Esophagus (tissue), 2 donors: ENCODE data around the gene COASY. TPM values are rescaled to one million over a fixed set of nuclear protein-coding genes. Genes with fewer than 3 reads are reported as not detected.
"Not testable (repeated sequence)": the region's sequence is repeated elsewhere in the genome, so short reads cannot be mapped to it uniquely, and the experiment has no call there.

ENCODE experiments used
- H3K27ac ChIP-seq, 2 donors: one replicate each; pipeline ENCODE4 v1.5.1; 2013; ENCODE audit warnings: low read depth in 2 of 2, mild to moderate bottlenecking in 2 of 2, inconsistent platforms in 1 of 2, low read length in 1 of 2, moderate library complexity in 1 of 2
- H3K27me3 ChIP-seq, 2 donors: one replicate each; pipeline ENCODE4 v1.6.1; 2013; ENCODE audit warnings: low read length in 2 of 2, control low read depth in 1 of 2, mild to moderate bottlenecking in 1 of 2; ENCODE audit not compliant: insufficient read depth in 2 of 2, control insufficient read depth in 1 of 2
- H3K36me3 ChIP-seq, 2 donors: one replicate each; pipeline ENCODE4 v1.6.1; 2013; ENCODE audit warnings: low read length in 1 of 2; ENCODE audit not compliant: control insufficient read depth in 2 of 2, insufficient read depth in 2 of 2
- H3K4me1 ChIP-seq, 2 donors: one replicate each; pipeline ENCODE4 v1.6.1; 2013; ENCODE audit warnings: low read length in 1 of 2; ENCODE audit not compliant: control insufficient read depth in 2 of 2, insufficient read depth in 2 of 2
- H3K4me3 ChIP-seq, 2 donors: one replicate each; pipeline ENCODE4 v1.5.1; 2013; ENCODE audit warnings: low read length in 2 of 2, mild to moderate bottlenecking in 2 of 2, low read depth in 1 of 2, moderate library complexity in 1 of 2
- H3K9me3 ChIP-seq, 2 donors: one replicate each; pipeline ENCODE4 v1.6.1; 2013; ENCODE audit warnings: mild to moderate bottlenecking in 2 of 2, low read depth in 1 of 2, low read length in 1 of 2, moderate library complexity in 1 of 2; ENCODE audit not compliant: control insufficient read depth in 2 of 2, insufficient read depth in 1 of 2
- WGBS, 2 donors: extraction: QIAGEN DNeasy Blood & Tissue Kit; methylation state at CpG; one replicate each; pipeline ENCODE4 v1.1.7; 2013; 5-methylcytosine and 5-hydroxymethylcytosine counted together
- polyA plus RNA-seq, 2 donors: library from polyadenylated mRNA; stranded (reverse); fragments of 200-250 nt; gene quantifications; one replicate each; pipeline ENCODE4 v1.2.3, GENCODE V29; 2013
- donor health status: healthy with polysubstance abuse.
- donor health status: Bipolar disorder and iron deficiency.

COASY gene
- polyA plus RNA-seq, 2 donors = 58.2 to 62.1 TPM

GRCh38 chr17:42548070-42548837, 13.7 kb upstream of the COASY start:
- no peak overlapping the region for H3K27ac ChIP-seq
- no peaks in the 10 kb centered on the region for H3K9me3 ChIP-seq
- 14 to 15% methylated on average over 66 to 73 of the region's 74 CpGs for WGBS, 2 donors
- peak overlapping the region; percentile 49 to 54 for H3K4me3 ChIP-seq
- H3K36me3 ChIP-seq = peaks cover 0 to 9% of the 10 kb centered on the region in 2 donors
- H3K27me3 ChIP-seq = no peaks in the 10 kb centered on the region
- H3K4me1 ChIP-seq = peaks cover 5 to 13% of the 10 kb centered on the region in 2 donors

DNA sequence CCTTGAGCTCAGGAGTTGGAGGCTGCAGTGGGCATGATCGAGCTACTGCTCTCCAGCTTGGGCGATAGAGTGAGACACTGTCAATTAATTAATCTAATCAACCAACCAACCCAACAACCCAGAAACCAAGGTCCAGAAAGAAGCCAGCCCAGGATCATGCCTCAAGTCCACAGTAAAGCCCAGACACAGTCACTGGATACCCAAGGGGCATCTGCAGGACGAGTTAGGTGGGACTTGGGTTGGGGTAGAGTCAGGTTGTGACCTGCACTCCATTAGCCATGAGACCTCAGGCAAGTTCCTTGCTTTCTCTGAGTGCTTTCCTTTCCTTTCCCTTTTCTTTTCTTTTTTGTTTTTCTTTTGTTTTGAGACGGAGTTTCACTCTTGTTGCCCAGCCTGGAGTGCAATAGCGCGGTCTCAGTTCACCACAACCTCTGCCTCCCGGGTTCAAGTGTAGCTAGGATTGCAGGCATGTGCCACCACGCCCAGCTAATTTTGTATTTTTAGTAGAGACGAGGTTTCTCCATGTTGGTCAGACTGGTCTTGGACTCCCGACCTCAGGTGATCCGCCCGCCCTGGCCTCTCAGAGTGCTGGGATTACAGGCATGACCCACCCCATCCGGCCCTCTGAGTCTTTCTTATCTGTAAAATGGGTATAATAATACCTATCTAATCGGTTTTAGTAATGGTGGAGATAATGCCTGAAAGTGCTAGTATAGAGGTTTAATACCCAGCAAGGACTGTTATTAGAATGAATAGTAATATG, 12.8 kb upstream of the COASY start:
- H3K36me3 ChIP-seq = no peaks in the 10 kb centered on the region

GRCh38 chr17:42552736-42553135, 9.2 kb upstream of the COASY start, which contains the start of gene HSD17B1:
HSD17B1 (plus strand) TSS chr17:42552923; CDS start chr17:42552934, 11 bp downstream.
- H3K27me3 ChIP-seq, H3K36me3 ChIP-seq, H3K9me3 ChIP-seq: not testable (repeated sequence)
- WGBS, 2 donors = 80 to 83% methylated on average over 14 to 15 of the region's 15 CpGs
- Histone ChIP-seq H3K4me1 (peaks cover 5 to 16% of the 10 kb centered on the region in 2 donors), H3K27ac (peak within 1 kb of the TSS; percentile 94 to 95), H3K4me3 (peak within 1 kb of the TSS; percentile 79 to 88)

More for the DNA sequence above, 12.8 kb upstream of the COASY start:
- 66 to 68% methylated on average over 14 of the region's 14 CpGs for WGBS, 2 donors
- H3K9me3 ChIP-seq = no peaks in the 10 kb centered on the region
- H3K27ac ChIP-seq = no peak overlapping the region
- peaks cover 5 to 16% of the 10 kb centered on the region in 2 donors for H3K4me1 ChIP-seq
- H3K27me3 ChIP-seq = no peaks in the 10 kb centered on the region
- no peak overlapping the region for H3K4me3 ChIP-seq

GRCh38 chr17:42553161-42553818, 8.7 kb upstream of the COASY start:
- Histone ChIP-seq H3K9me3 (no peaks in the 10 kb centered on the region), H3K4me3 (peak overlapping the region; percentile 79 to 88), H3K36me3 (no peaks in the 10 kb centered on the region), H3K27ac (peak overlapping the region; percentile 94 to 95), H3K4me1 (peaks cover 2 to 12% of the 10 kb centered on the region in 2 donors), H3K27me3 (no peaks in the 10 kb centered on the region)
- WGBS, 2 donors = 50 to 67% methylated on average over 44 to 45 of the region's 45 CpGs

DNA sequence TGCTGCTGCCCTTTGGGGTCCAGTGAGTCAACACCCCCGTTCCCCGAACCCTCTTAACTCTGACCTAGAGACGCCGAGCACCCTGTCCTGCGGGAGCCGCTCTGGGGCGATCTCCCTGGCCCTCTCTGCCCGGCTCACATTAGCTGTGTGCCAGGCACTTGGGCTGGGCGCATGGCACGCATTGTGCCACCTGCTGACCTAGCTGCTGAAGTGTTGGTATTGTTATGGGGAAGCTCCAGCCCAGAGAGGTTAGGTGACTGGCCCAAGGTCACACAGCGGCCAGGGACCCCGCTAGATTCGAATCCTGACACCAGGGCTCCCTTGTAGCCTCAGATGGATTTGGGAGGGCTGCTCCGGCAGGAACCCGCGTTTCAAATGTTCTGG, 8.1 kb upstream of the COASY start:
- Histone ChIP-seq H3K27ac (peak overlapping the region; percentile 94 to 95), H3K4me1 (peaks cover 0 to 12% of the 10 kb centered on the region in 2 donors), H3K9me3 (no peaks in the 10 kb centered on the region), H3K4me3 (peak overlapping the region; percentile 79 to 88), H3K36me3 (no peaks in the 10 kb centered on the region), H3K27me3 (no peaks in the 10 kb centered on the region)
- WGBS, 2 donors = 34 to 39% methylated on average over 16 of the region's 16 CpGs

- peaks cover 0 to 10% of the 10 kb centered on the region in 2 donors for H3K4me1 ChIP-seq
- no peaks in the 10 kb centered on the region for H3K36me3 ChIP-seq
- no peaks in the 10 kb centered on the region for H3K27me3 ChIP-seq
- WGBS, 2 donors = 0 to 1% methylated on average over 77 to 82 of the region's 82 CpGs
- H3K9me3 ChIP-seq = no peaks in the 10 kb centered on the region
- H3K4me3 ChIP-seq = peak overlapping the region; percentile 79 to 88
- peak overlapping the region; percentile 94 to 95 for H3K27ac ChIP-seq
Observed at GRCh38 chr17:42554250-42555121, 7.5 kb upstream of the COASY start.

GRCh38 chr17:42555122-42555622, 6.8 kb upstream of the COASY start:
- H3K27ac ChIP-seq = peak overlapping the region; percentile 94 to 95
- no peaks in the 10 kb centered on the region for H3K27me3 ChIP-seq
- 26 to 27% methylated on average over 4 of the region's 4 CpGs for WGBS, 2 donors
- no peaks in the 10 kb centered on the region for H3K9me3 ChIP-seq
- H3K4me3 ChIP-seq = peak overlapping the region; percentile 79 to 88
- H3K4me1 ChIP-seq = peaks cover 0 to 10% of the 10 kb centered on the region in 2 donors
- H3K36me3 ChIP-seq = no peaks in the 10 kb centered on the region

GRCh38 chr17:42555961-42556617, 5.9 kb upstream of the COASY start:
- 63 to 64% methylated on average over 4 to 5 of the region's 5 CpGs for WGBS, 2 donors
- H3K4me1 ChIP-seq, H3K27ac ChIP-seq: not testable (repeated sequence)

More at GRCh38 chr17:42555961-42556617, 5.9 kb upstream of the COASY start:
- not testable (repeated sequence) for H3K9me3 ChIP-seq, H3K4me3 ChIP-seq, H3K27me3 ChIP-seq, H3K36me3 ChIP-seq
